Measurements from ENCODE around the gene MBOAT2. TPM values are rescaled to one million over a fixed set of nuclear protein-coding genes. Genes with fewer than 3 reads are reported as not detected.

MBOAT2 gene
- polyA plus RNA-seq, 1 donor, result 20.7 TPM

DNA sequence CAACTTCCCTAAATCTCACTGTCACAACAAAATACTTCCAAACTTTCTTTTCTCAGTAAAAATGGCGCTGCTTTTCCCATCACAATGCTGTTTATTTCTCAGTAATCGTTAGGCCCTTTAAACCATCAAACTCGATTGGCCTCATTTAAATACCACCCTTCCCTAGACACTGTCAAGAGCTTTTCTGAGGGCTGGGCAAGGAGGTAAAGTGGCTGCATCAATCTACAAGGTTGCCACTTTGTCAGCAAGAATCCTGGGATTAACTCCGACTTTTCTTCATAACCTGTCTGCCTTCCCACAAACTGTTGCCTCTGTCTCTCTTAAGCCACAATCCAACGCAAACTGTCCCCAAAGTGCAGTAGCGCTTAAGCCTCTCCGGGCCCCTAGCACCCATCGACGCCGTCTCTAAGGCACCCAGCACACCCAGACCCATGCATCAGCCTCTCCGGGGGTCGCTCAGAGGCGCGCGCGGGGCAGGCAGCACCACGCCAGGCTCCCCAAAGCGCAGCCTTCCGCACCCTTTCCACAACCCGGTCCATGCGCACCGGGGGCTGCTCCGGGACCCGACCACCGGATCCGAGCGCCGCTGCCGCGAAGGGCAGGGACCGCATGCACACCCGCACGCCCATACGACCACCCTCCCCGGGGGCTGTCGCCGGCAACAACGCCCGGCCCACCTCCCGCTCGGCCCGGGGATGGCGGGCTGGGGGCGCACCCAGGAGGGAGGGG lies 683 bp downstream of the MBOAT2 start:
- 0% methylated on average over 1 of the region's 44 CpGs for WGBS (ENCODE audit: insufficient coverage, low lambda C conversion rate)
- Histone ChIP-seq H3K36me3 (ENCODE audit: control insufficient read depth, insufficient read depth, low read length) (no peaks in the 10 kb centered on the region), H3K4me3 (ENCODE audit: low read length) (peak overlapping the region; percentile 40), H3K9me3 (ENCODE audit: control insufficient read depth, low read depth, low read length) (peaks cover 5% of the 10 kb centered on the region), H3K4me1 (ENCODE audit: control insufficient read depth, insufficient read depth, low read length) (no peaks in the 10 kb centered on the region), H3K27ac (ENCODE audit: low read length) (no peak overlapping the region), H3K27me3 (ENCODE audit: control insufficient read depth, insufficient read depth, low read length) (peaks cover 19% of the 10 kb centered on the region)
- DNase-seq, result peak in 1 of 2 donors; percentile 26

DNA sequence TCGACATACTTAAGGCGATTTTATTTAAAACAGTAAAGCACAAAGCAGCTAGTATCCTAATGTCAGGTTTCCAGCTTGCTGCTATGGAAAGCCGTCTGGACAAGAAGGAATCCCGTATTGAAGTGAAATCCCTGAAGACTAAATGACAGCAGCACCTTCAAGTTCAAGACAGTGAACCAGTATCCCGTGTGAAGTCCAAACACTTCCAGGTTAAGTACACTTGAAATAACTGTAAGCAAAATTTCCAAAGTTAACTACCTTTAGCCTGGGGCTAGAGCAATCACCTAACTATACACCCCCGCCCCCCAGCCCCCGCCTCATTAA lies 1.2 kb downstream of the MBOAT2 start:
- no peaks in the 10 kb centered on the region for H3K4me1 ChIP-seq (ENCODE audit: control insufficient read depth, insufficient read depth, low read length)
- H3K9me3 ChIP-seq (ENCODE audit: control insufficient read depth, low read depth, low read length), result peaks cover 5% of the 10 kb centered on the region
- 60% methylated on average over 1 of the region's 7 CpGs for WGBS (ENCODE audit: insufficient coverage, low lambda C conversion rate)
- no peaks in the 10 kb centered on the region for H3K36me3 ChIP-seq (ENCODE audit: control insufficient read depth, insufficient read depth, low read length)
- no peak for DNase-seq
- H3K27ac ChIP-seq (ENCODE audit: low read length), result no peak overlapping the region
- peaks cover 19% of the 10 kb centered on the region for H3K27me3 ChIP-seq (ENCODE audit: control insufficient read depth, insufficient read depth, low read length)
- H3K4me3 ChIP-seq (ENCODE audit: low read length), result peak overlapping the region; percentile 40

DNA sequence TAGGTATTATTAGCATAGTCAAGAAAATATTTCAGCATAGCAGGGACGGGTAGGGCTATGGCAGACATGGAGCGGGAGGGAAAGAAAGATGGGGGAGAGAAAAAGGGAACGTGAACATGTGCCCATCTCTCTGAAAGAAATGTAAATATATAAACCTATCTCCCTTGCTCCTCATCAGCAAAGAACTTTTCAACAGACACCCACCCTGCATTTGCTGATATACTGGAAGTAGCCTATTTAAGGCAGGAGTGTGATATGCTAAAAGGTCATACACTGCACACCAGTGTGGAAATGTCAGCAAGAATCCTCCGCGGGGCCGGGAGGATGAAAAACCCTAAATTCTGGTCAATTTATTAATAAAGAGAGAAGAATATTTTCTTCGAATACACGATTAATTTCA lies 1.7 kb downstream of the MBOAT2 start:
- no peak overlapping the region for H3K27ac ChIP-seq (ENCODE audit: low read length)
- WGBS (ENCODE audit: insufficient coverage, low lambda C conversion rate), result 94% methylated on average over 6 of the region's 8 CpGs
- H3K4me3 ChIP-seq (ENCODE audit: low read length), result no peak overlapping the region
- H3K27me3 ChIP-seq (ENCODE audit: control insufficient read depth, insufficient read depth, low read length), result peaks cover 19% of the 10 kb centered on the region
- DNase-seq, result no peak
- no peaks in the 10 kb centered on the region for H3K36me3 ChIP-seq (ENCODE audit: control insufficient read depth, insufficient read depth, low read length)
- peaks cover 5% of the 10 kb centered on the region for H3K9me3 ChIP-seq (ENCODE audit: control insufficient read depth, low read depth, low read length)
- H3K4me1 ChIP-seq (ENCODE audit: control insufficient read depth, insufficient read depth, low read length), result no peaks in the 10 kb centered on the region

DNA sequence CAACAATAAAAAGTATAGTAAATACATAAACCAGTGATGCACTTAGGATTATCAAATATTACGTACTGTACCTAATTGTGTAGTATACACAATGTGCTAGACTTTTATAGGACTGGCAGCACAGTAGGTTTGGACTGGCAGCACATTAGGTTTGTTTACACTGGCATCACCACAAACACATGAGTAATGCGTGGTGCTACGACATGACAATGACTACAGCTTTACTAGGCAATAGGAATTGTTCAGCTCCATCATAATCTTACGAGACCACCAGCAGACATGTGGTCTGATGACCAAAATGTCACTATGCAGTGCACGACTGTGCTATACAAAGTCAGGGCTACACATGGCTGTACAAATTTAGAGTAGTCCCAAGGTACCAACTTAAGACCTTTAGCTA lies 2.3 kb downstream of the MBOAT2 start:
- Histone ChIP-seq H3K4me3 (ENCODE audit: low read length) (no peak overlapping the region), H3K27ac (ENCODE audit: low read length) (no peak overlapping the region), H3K4me1 (ENCODE audit: control insufficient read depth, insufficient read depth, low read length) (no peaks in the 10 kb centered on the region), H3K27me3 (ENCODE audit: control insufficient read depth, insufficient read depth, low read length) (peaks cover 19% of the 10 kb centered on the region), H3K9me3 (ENCODE audit: control insufficient read depth, low read depth, low read length) (peaks cover 5% of the 10 kb centered on the region), H3K36me3 (ENCODE audit: control insufficient read depth, insufficient read depth, low read length) (no peaks in the 10 kb centered on the region)
- WGBS (ENCODE audit: insufficient coverage, low lambda C conversion rate), result no CpG with 5 or more reads among the region's 5 CpGs
- DNase-seq, result no peak

DNA sequence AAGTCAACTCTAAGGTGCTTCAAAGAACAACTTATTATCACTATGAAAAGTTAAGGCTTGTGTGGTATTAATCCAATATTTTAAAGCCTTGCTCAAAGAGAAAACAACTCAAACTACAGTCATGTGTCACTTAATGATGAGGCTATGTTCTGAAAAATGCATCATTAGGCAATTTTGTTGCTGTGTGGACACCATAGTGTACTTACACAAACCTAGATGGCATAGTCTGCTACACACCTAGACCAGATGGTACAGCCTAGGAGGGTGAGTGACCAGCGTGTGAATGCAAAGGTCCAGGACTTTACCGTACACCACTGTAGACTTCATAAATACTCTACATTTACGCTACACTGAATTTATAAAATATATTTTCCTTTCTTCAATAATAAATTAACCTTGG lies 3.0 kb downstream of the MBOAT2 start:
- H3K36me3 ChIP-seq (ENCODE audit: control insufficient read depth, insufficient read depth, low read length), result no peaks in the 10 kb centered on the region
- DNase-seq, result no peak
- H3K27me3 ChIP-seq (ENCODE audit: control insufficient read depth, insufficient read depth, low read length), result peaks cover 19% of the 10 kb centered on the region
- WGBS (ENCODE audit: insufficient coverage, low lambda C conversion rate), result 100% methylated on average over 3 of the region's 3 CpGs
- no peaks in the 10 kb centered on the region for H3K4me1 ChIP-seq (ENCODE audit: control insufficient read depth, insufficient read depth, low read length)
- no peak overlapping the region for H3K4me3 ChIP-seq (ENCODE audit: low read length)
- H3K9me3 ChIP-seq (ENCODE audit: control insufficient read depth, low read depth, low read length), result peaks cover 5% of the 10 kb centered on the region
- H3K27ac ChIP-seq (ENCODE audit: low read length), result no peak overlapping the region

DNA sequence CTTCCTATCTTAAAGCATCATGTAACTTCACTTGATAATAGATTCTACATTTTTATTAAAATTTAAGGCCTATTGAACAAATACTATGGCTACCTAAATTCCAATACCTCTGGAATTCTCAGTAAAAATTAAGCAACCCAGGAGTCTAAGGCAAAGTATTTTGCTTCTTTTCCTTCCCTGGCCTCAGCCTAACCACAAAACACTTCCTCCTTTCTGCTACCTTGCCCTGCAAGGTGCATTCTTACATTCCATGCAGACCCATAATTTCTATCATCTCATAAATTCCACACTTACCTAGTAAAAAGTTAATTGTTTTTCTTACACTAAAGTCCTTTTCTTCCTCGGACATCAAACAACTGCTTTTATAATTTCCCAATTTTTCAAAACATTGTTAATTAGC lies 3.7 kb downstream of the MBOAT2 start:
- Histone ChIP-seq H3K27me3 (ENCODE audit: control insufficient read depth, insufficient read depth, low read length) (peaks cover 19% of the 10 kb centered on the region), H3K4me3 (ENCODE audit: low read length) (no peak overlapping the region), H3K9me3 (ENCODE audit: control insufficient read depth, low read depth, low read length) (peaks cover 5% of the 10 kb centered on the region), H3K27ac (ENCODE audit: low read length) (no peak overlapping the region), H3K4me1 (ENCODE audit: control insufficient read depth, insufficient read depth, low read length) (no peaks in the 10 kb centered on the region), H3K36me3 (ENCODE audit: control insufficient read depth, insufficient read depth, low read length) (no peaks in the 10 kb centered on the region)
- DNase-seq, result no peak
- WGBS (ENCODE audit: insufficient coverage, low lambda C conversion rate), result 75% methylated on average over 1 of the region's 1 CpG

DNA sequence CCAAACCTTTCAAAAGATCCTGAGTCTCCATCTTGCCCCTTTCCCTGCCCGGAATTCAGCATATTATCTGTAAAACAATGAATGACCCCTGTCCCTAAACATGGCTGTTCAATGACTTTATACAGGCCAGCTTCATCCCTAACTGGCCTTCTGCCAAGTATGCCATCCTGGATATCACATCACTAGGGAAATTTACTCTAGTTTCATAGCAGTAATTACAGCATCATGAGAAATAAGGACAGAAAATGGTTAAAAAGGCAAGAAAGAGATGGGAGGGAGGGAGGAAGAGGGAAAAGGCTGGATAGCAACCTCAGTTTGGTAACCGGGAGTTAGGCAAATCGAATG lies 4.4 kb downstream of the MBOAT2 start:
- WGBS (ENCODE audit: insufficient coverage, low lambda C conversion rate), result 100% methylated on average over 2 of the region's 3 CpGs
- H3K4me1 ChIP-seq (ENCODE audit: control insufficient read depth, insufficient read depth, low read length), result no peaks in the 10 kb centered on the region
- H3K27ac ChIP-seq (ENCODE audit: low read length), result no peak overlapping the region
- H3K36me3 ChIP-seq (ENCODE audit: control insufficient read depth, insufficient read depth, low read length), result no peaks in the 10 kb centered on the region
- no peak overlapping the region for H3K4me3 ChIP-seq (ENCODE audit: low read length)
- peaks cover 1% of the 10 kb centered on the region for H3K9me3 ChIP-seq (ENCODE audit: control insufficient read depth, low read depth, low read length)
- peaks cover 16% of the 10 kb centered on the region for H3K27me3 ChIP-seq (ENCODE audit: control insufficient read depth, insufficient read depth, low read length)
- DNase-seq, result no peak

DNA sequence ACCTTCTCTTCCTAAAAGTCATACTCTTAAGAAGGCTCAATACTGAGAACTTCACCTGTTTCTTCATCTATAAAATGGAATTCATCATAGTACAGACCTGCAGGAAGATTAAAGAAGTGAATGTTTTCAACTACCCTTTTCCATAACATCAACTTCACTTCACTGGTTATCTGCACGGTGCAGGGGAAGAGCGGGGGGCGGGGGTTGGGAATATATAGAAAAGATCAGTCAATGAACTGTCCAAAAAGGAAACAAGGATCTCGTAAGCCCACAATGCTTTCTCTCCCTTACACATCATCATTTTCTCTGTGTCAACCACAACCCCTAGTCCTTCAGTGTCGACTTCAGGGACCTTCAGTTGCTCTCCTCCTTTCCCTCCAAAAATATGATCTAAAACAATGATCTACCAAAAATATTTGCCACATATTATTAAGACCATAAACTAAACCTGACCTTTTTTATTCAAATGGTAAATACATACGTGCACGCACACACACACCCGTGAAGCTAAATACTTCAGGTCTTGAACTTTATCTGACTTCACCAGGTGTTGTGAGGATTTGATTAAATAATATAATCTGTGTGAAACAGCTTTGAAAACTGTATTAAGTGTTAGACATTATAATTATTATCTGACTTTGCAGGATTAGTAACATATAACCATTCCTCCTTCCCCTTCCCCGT lies 4.9 kb downstream of the MBOAT2 start:
- Histone ChIP-seq H3K27me3 (ENCODE audit: control insufficient read depth, insufficient read depth, low read length) (peaks cover 15% of the 10 kb centered on the region), H3K4me1 (ENCODE audit: control insufficient read depth, insufficient read depth, low read length) (no peaks in the 10 kb centered on the region), H3K9me3 (ENCODE audit: control insufficient read depth, low read depth, low read length) (no peaks in the 10 kb centered on the region), H3K36me3 (ENCODE audit: control insufficient read depth, insufficient read depth, low read length) (no peaks in the 10 kb centered on the region), H3K4me3 (ENCODE audit: low read length) (no peak overlapping the region), H3K27ac (ENCODE audit: low read length) (no peak overlapping the region)
- DNase-seq, result no peak
- 96% methylated on average over 4 of the region's 9 CpGs for WGBS (ENCODE audit: insufficient coverage, low lambda C conversion rate)

DNA sequence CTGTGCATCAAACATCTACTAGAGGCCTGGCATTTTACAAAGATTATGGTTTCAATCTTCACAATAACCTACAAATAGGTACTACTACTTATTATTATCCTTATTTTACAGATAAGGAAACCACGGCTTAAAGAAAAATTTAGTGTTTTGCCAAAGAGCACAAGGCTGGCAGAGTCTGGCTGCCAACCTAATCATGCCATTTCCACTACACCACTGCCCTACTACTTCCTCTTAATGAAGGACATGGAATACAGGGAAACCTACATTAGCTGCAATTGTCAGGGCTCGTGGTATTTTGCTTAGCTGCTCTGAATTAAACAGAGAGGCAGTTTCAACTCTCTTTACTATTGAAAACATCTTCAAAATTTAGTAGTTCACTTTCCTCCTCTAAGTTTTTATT lies 5.9 kb downstream of the MBOAT2 start:
- WGBS (ENCODE audit: insufficient coverage, low lambda C conversion rate), result 80% methylated on average over 1 of the region's 2 CpGs
- no peaks in the 10 kb centered on the region for H3K9me3 ChIP-seq (ENCODE audit: control insufficient read depth, low read depth, low read length)
- H3K36me3 ChIP-seq (ENCODE audit: control insufficient read depth, insufficient read depth, low read length), result no peaks in the 10 kb centered on the region
- no peak overlapping the region for H3K27ac ChIP-seq (ENCODE audit: low read length)
- no peak for DNase-seq
- H3K27me3 ChIP-seq (ENCODE audit: control insufficient read depth, insufficient read depth, low read length), result peaks cover 11% of the 10 kb centered on the region
- H3K4me1 ChIP-seq (ENCODE audit: control insufficient read depth, insufficient read depth, low read length), result no peaks in the 10 kb centered on the region
- no peak overlapping the region for H3K4me3 ChIP-seq (ENCODE audit: low read length)

DNA sequence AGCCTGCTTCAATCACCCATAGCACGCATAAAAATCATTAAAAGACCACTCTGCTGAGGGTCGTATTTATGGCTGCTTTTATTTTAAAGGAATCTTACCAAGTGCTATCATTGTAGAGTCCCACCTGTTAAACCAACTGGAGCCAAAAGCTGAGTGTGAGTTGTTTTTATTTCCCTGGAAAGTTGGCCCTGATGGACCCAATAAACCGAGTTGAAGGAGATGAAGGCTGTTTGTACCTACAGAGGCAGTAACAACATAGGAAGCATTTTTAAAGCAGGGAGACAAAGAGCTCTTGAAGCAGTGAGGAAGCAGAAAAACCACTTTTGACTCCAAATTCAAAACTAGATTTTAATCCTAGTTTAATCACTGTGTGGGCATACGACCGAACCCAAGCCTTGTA lies 6.4 kb downstream of the MBOAT2 start:
- no peak overlapping the region for H3K27ac ChIP-seq (ENCODE audit: low read length)

DNA sequence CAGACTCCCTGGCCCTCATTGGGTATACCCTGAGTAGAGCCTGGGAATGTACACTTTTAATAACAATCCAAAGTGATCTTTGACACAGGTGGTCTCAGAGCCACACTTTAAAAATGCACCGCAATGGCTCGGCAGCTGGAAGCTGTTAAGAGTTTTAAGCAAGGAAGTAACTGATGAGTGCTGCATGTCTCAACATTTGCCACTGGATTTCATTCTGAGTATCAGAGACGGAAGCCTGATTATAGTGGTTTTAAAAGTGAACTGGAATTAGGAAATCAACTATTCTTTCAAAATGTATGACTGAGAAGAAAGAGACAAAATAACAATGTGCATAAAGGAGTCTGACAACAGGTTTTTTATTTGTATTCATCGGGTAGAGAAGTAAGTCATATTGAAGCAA lies 7.5 kb downstream of the MBOAT2 start:
- no peak for DNase-seq
- Histone ChIP-seq H3K27ac (ENCODE audit: low read length) (no peak overlapping the region), H3K9me3 (ENCODE audit: control insufficient read depth, low read depth, low read length) (no peaks in the 10 kb centered on the region), H3K4me1 (ENCODE audit: control insufficient read depth, insufficient read depth, low read length) (no peaks in the 10 kb centered on the region), H3K4me3 (ENCODE audit: low read length) (no peak overlapping the region), H3K27me3 (ENCODE audit: control insufficient read depth, insufficient read depth, low read length) (no peaks in the 10 kb centered on the region), H3K36me3 (ENCODE audit: control insufficient read depth, insufficient read depth, low read length) (no peaks in the 10 kb centered on the region)
- 82% methylated on average over 2 of the region's 4 CpGs for WGBS (ENCODE audit: insufficient coverage, low lambda C conversion rate)

More for the DNA sequence above, 6.4 kb downstream of the MBOAT2 start:
- Histone ChIP-seq H3K9me3 (ENCODE audit: control insufficient read depth, low read depth, low read length) (no peaks in the 10 kb centered on the region), H3K36me3 (ENCODE audit: control insufficient read depth, insufficient read depth, low read length) (no peaks in the 10 kb centered on the region), H3K4me3 (ENCODE audit: low read length) (no peak overlapping the region), H3K4me1 (ENCODE audit: control insufficient read depth, insufficient read depth, low read length) (no peaks in the 10 kb centered on the region), H3K27me3 (ENCODE audit: control insufficient read depth, insufficient read depth, low read length) (peaks cover 5% of the 10 kb centered on the region)
- 93% methylated on average over 3 of the region's 5 CpGs for WGBS (ENCODE audit: insufficient coverage, low lambda C conversion rate)
- no peak for DNase-seq

All from large intestine (tissue), 3 donors.